Ishikawa (cell line): ENCODE data around the gene PATJ.

ENCODE experiments used
- CEBPB ChIP-seq: IDR thresholded peaks from 2 replicates; pipeline ENCODE4 v1.6.1; 2012
- EGR1 ChIP-seq: IDR thresholded peaks from 2 replicates; pipeline ENCODE4 v1.6.1; 2012
- EP300 ChIP-seq: IDR thresholded peaks from 2 replicates; pipeline ENCODE4 v1.6.1; 2012; ENCODE audit warnings: borderline replicate concordance
- MAX ChIP-seq: IDR thresholded peaks from 2 replicates; pipeline ENCODE4 v1.6.1; 2012
- NFIC ChIP-seq: IDR thresholded peaks from 2 replicates; pipeline ENCODE4 v1.6.1; 2012
- RAD21 ChIP-seq: IDR thresholded peaks from 2 replicates; pipeline ENCODE4 v1.6.1; 2012; ENCODE audit warnings: low read depth
- REST ChIP-seq: IDR thresholded peaks from 2 replicates; pipeline ENCODE4 v1.6.1; 2012; ENCODE audit warnings: low read depth, mild to moderate bottlenecking
- TAF1 ChIP-seq: IDR thresholded peaks from 2 replicates; pipeline ENCODE4 v1.6.1; 2012; ENCODE audit warnings: low read depth, mild to moderate bottlenecking
- TCF12 ChIP-seq: IDR thresholded peaks from 2 replicates; pipeline ENCODE4 v1.6.1; 2012; ENCODE audit warnings: low read depth
- TEAD4 ChIP-seq: IDR thresholded peaks from 2 replicates; pipeline ENCODE4 v1.6.1; 2012
- USF1 ChIP-seq: IDR thresholded peaks from 2 replicates; pipeline ENCODE4 v1.6.1; 2012
- YY1 ChIP-seq: IDR thresholded peaks from 2 replicates; pipeline ENCODE4 v1.6.1; 2012; ENCODE audit warnings: low read depth
- ZBTB7A ChIP-seq: IDR thresholded peaks from 2 replicates; pipeline ENCODE4 v1.6.1; 2012; ENCODE audit warnings: low read depth

GRCh38 chr1:62037274-62037673 lies 295.0 kb downstream of the PATJ start:
- TF ChIP-seq CEBPB (no peak), EP300 (no peak), EGR1 (no peak), MAX (no peak), RAD21 (no peak), ZBTB7A (no peak), USF1 (no peak), TEAD4 (no peak), NFIC (no peak), TAF1 (no peak), TCF12 (no peak), YY1 (no peak), REST (no peak)
